ENCODE data around the gene FARP1.
A peak's percentile ranks its signal among the peaks of the same experiment; 100 is the strongest.
"Not testable (repeated sequence)": the region's sequence is repeated elsewhere in the genome, so short reads cannot be mapped to it uniquely, and the experiment has no call there.

The FARP1 gene

DNA sequence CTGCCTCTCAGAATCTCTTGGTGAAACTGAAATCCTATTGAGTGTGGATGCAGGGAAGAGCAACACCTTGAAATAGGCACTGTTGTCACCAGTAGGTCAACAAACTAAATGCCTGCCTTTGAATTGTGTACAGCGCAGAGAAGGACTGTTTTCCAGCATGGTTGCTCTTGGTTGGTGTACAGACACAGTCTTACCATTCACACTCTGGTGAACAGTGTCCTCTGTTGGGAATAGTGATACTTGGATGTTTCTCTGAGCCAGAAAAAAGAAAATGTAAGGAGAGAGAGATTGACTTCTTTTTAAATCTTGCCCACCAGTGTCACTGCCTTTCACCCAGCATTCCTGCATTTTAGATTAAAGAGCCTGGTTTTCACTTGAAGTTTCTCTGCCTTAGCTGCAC lies 254.3 kb downstream of the FARP1 start:
- H3K9me3 Mint-ChIP-seq, result no peaks in the 10 kb centered on the region
- no peaks in the 10 kb centered on the region for H3K36me3 Mint-ChIP-seq
- H3K27me3 Mint-ChIP-seq, result peaks cover 10% of the 10 kb centered on the region
- H3K4me3 Mint-ChIP-seq, result no peak overlapping the region
- H3K4me1 Mint-ChIP-seq, result no peaks in the 10 kb centered on the region
- H3K27ac Mint-ChIP-seq, result no peak overlapping the region
- ATAC-seq, result no peak

DNA sequence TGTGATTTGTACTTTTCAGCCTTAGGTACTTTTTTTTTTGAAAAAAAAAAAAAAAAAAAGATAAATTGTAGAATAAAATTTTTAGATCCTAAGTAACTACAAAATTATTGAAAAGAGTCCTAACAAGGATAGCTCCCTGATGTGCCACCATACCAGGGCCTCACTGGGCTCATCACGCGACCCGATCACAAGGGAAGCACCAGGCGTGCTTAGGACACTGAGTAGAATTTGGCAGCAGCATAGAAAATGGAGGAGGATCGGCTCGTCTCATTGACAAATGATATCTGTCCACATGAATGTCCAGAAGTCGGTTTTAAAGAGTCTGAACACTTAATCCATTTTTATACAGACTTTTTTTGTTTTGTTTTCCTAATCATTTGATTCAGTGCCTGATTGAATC lies 255.0 kb downstream of the FARP1 start:
- no peaks in the 10 kb centered on the region for H3K9me3 Mint-ChIP-seq
- no peak for ATAC-seq
- no peak overlapping the region for H3K4me3 Mint-ChIP-seq
- H3K27ac Mint-ChIP-seq, result no peak overlapping the region
- peaks cover 10% of the 10 kb centered on the region for H3K27me3 Mint-ChIP-seq
- no peaks in the 10 kb centered on the region for H3K36me3 Mint-ChIP-seq
- H3K4me1 Mint-ChIP-seq, result no peaks in the 10 kb centered on the region

- no peak for ATAC-seq
- Mint-ChIP-seq H3K36me3 (no peaks in the 10 kb centered on the region), H3K27ac (no peak overlapping the region), H3K4me3 (no peak overlapping the region), H3K9me3 (no peaks in the 10 kb centered on the region), H3K4me1 (no peaks in the 10 kb centered on the region), H3K27me3 (peaks cover 10% of the 10 kb centered on the region)
These were observed 255.7 kb downstream of the FARP1 start for GRCh38 chr13:98398581-98398980.

GRCh38 chr13:98399756-98400155 lies 256.9 kb downstream of the FARP1 start:
- no peak overlapping the region for H3K27ac Mint-ChIP-seq
- no peaks in the 10 kb centered on the region for H3K4me1 Mint-ChIP-seq
- no peaks in the 10 kb centered on the region for H3K36me3 Mint-ChIP-seq
- peaks cover 12% of the 10 kb centered on the region for H3K27me3 Mint-ChIP-seq
- H3K9me3 Mint-ChIP-seq, result no peaks in the 10 kb centered on the region
- no peak for ATAC-seq
- H3K4me3 Mint-ChIP-seq, result no peak overlapping the region

GRCh38 chr13:98401934-98402333 lies 259.0 kb downstream of the FARP1 start:
- Mint-ChIP-seq H3K27me3 (peaks cover 5% of the 10 kb centered on the region), H3K36me3 (no peaks in the 10 kb centered on the region), H3K9me3 (no peaks in the 10 kb centered on the region), H3K4me3 (no peak overlapping the region), H3K4me1 (no peaks in the 10 kb centered on the region), H3K27ac (no peak overlapping the region)
- ATAC-seq, result no peak

DNA sequence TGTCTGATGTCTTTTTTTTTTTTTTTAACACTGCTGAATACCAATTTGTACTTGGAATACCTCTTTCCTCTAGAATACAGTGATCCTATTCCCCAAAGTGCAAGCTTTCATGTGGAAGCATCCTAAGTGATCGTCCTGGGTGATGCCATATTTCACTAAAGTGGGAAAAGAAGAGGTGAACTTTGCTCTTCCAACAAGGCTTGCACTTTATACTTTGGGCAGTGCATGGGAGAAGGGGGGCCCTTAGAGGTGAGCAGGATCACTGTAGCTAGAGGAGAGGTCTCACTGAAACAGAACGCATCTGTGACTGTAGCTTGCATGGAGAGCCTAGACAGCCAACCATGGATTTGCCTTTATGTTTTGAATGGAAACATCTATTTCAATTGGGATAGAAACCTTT lies 260.2 kb downstream of the FARP1 start:
- H3K36me3 Mint-ChIP-seq, result no peaks in the 10 kb centered on the region
- no peak overlapping the region for H3K27ac Mint-ChIP-seq

GRCh38 chr13:98405107-98405571 lies 262.2 kb downstream of the FARP1 start:
- H3K9me3 Mint-ChIP-seq, result no peaks in the 10 kb centered on the region
- ATAC-seq, result no peak
- no peak overlapping the region for H3K27ac Mint-ChIP-seq
- no peaks in the 10 kb centered on the region for H3K36me3 Mint-ChIP-seq
- peaks cover 15% of the 10 kb centered on the region for H3K27me3 Mint-ChIP-seq
- H3K4me1 Mint-ChIP-seq, result no peaks in the 10 kb centered on the region
- no peak overlapping the region for H3K4me3 Mint-ChIP-seq

More for the DNA sequence above, 260.2 kb downstream of the FARP1 start:
- no peak for ATAC-seq
- Mint-ChIP-seq H3K4me1 (no peaks in the 10 kb centered on the region), H3K9me3 (no peaks in the 10 kb centered on the region), H3K27me3 (peaks cover 5% of the 10 kb centered on the region), H3K4me3 (no peak overlapping the region)

- Mint-ChIP-seq H3K36me3 (no peaks in the 10 kb centered on the region), H3K9me3 (no peaks in the 10 kb centered on the region), H3K4me1 (no peaks in the 10 kb centered on the region), H3K27me3 (peaks cover 15% of the 10 kb centered on the region), H3K4me3 (no peak overlapping the region), H3K27ac (no peak overlapping the region)
- ATAC-seq, result no peak
These were observed 262.9 kb downstream of the FARP1 start for GRCh38 chr13:98405690-98406344.

DNA sequence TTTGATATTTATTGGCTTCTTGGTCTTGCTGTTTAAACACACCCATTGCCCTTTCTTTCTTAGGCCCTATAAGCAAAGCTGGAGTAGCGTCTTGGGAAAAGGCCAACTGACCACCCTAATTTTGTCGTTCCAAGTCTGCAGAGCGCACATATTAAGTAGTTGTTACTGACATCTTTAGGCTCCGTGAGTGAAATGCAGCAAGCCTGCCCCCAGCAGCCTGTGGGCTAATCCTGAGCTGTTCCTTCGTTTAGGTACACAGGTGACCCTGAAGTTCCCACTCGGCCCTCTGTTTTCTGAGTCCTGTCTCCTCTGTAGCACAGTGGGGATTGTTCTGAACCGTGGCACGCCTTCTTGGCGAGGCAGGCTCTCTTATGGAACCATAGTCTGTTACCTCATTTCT lies 263.5 kb downstream of the FARP1 start:
- Mint-ChIP-seq H3K27me3 (peaks cover 18% of the 10 kb centered on the region), H3K4me1 (peaks cover 1% of the 10 kb centered on the region), H3K36me3 (no peaks in the 10 kb centered on the region), H3K9me3 (no peaks in the 10 kb centered on the region), H3K4me3 (no peak overlapping the region), H3K27ac (no peak overlapping the region)
- ATAC-seq, result no peak

DNA sequence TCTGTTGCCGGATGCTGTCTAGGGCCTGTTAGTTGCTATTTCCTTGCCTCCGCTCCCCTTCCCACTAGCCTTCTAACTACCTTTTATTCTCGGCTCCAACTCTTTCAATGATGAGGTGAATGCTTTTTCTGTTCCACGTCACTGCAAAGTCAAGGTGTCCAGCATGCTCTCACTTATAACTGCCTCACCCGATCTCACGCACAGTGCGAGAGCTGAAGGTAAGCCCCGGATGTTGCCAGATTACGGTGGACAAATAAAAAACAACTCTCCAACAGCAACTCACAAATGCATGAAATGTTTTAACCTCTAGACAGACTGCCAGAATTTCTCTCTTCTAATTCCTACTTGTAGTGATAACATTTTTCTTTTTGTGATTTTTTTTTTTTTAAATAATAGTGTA lies 264.1 kb downstream of the FARP1 start:
- ATAC-seq, result no peak
- no peaks in the 10 kb centered on the region for H3K36me3 Mint-ChIP-seq
- H3K4me3 Mint-ChIP-seq, result no peak overlapping the region
- no peaks in the 10 kb centered on the region for H3K9me3 Mint-ChIP-seq
- peaks cover 7% of the 10 kb centered on the region for H3K4me1 Mint-ChIP-seq
- H3K27ac Mint-ChIP-seq, result no peak overlapping the region
- H3K27me3 Mint-ChIP-seq, result peaks cover 23% of the 10 kb centered on the region

DNA sequence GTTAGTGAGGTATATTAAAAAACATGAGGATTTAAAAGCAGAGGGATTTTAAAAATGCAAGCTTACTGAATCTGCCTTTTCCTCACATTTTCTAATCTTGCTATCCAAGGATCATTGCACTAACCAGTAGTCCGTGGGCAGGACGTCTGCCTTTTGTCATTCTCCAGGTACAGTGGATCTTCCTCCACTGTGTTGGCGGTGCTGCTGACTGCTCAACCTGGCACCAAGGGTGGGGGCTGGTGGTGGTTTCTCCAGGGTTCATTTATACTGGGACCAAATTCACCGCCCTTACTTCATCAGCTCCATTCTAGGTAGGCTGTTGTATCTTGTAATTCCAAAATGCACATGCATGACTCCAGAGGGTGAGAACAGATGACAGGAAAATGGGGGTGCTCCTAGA lies 264.7 kb downstream of the FARP1 start:
- no peak for ATAC-seq
- no peaks in the 10 kb centered on the region for H3K9me3 Mint-ChIP-seq
- H3K4me1 Mint-ChIP-seq, result peaks cover 8% of the 10 kb centered on the region
- no peaks in the 10 kb centered on the region for H3K36me3 Mint-ChIP-seq
- H3K4me3 Mint-ChIP-seq, result no peak overlapping the region
- H3K27ac Mint-ChIP-seq, result no peak overlapping the region
- H3K27me3 Mint-ChIP-seq, result peaks cover 29% of the 10 kb centered on the region

DNA sequence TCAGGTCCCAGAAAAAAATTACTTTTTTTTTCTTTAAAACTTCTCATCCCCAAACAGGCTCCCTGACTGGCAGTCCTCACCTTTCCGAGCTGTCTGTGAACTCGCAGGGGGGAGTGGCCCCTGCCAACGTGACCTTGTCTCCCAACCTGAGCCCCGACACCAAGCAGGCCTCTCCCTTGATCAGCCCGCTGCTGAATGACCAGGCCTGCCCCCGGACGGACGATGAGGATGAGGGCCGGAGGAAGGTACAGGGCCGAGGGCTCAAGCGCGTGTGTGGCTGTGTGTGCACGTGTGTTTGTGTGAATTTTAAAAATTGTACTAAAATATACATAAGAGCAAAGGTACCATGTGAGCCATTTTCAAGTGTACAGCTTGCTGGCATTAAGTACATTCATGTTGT lies 266.4 kb downstream of the FARP1 start:
- no peak for ATAC-seq
- Mint-ChIP-seq H3K4me1 (peaks cover 8% of the 10 kb centered on the region), H3K9me3 (no peaks in the 10 kb centered on the region), H3K27ac (no peak overlapping the region), H3K4me3 (no peak overlapping the region), H3K36me3 (no peaks in the 10 kb centered on the region), H3K27me3 (peaks cover 46% of the 10 kb centered on the region)

- Mint-ChIP-seq H3K36me3 (no peaks in the 10 kb centered on the region), H3K27ac (no peak overlapping the region), H3K27me3 (peaks cover 40% of the 10 kb centered on the region), H3K9me3 (no peaks in the 10 kb centered on the region), H3K4me3 (no peak overlapping the region), H3K4me1 (peaks cover 8% of the 10 kb centered on the region)
- no peak for ATAC-seq
These were observed 267.7 kb downstream of the FARP1 start for GRCh38 chr13:98410612-98411011.

DNA sequence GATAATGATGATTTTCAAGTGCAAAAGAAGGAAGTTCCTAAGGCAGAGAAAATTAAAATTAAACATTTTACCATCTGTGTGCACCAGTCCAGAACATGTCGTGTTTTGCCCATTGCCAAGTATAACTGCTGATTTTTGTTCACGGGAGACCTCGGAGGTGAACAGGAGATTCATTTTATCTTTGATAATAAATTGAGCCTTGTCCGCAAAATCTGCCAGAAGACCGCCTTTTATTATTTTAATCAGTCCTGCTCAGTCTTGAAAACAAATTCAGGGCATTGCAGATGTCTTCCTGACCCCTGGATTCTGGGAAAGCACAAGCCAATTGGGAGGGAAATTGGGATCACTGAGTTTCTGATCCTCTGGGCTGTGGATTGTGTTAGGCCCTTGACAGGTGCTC lies 268.1 kb downstream of the FARP1 start:
- Mint-ChIP-seq H3K27ac (no peak overlapping the region), H3K36me3 (no peaks in the 10 kb centered on the region), H3K4me1 (peaks cover 8% of the 10 kb centered on the region), H3K9me3 (no peaks in the 10 kb centered on the region), H3K4me3 (no peak overlapping the region), H3K27me3 (peaks cover 40% of the 10 kb centered on the region)
- ATAC-seq, result no peak

DNA sequence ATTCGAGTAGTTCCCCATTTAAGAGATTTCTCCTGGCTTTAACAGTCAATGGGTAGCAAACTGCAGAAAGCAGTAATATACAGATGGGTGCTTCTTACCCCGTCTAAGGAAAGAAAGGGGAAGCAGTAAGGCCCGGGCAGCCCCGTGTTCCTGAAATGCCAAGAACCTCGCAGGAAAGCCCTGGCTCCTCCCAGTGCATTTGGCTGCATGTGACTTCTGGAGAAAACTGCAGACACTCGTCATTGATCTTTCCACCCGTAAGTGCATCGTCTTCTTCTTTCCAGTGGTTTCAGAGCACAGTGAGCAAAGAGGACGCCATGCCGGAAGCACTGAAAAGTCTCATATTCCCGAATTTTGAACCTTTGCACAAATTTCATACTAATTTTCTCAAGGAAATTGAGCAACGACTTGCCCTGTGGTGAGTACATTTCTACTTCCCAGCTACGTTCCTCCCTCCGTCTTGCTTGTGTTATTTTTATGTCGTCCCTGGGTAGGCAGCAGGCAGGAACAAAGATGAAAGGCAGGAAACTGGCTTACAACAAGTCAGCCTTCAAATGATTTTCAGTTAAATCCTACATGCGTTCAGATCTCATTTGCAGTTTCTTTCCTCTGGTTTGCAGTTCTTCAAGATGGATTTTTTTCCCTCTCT lies 268.8 kb downstream of the FARP1 start:
- peaks cover under 1% of the 10 kb centered on the region for H3K9me3 Mint-ChIP-seq
- peaks cover 44% of the 10 kb centered on the region for H3K27me3 Mint-ChIP-seq
- ATAC-seq, result no peak
- peaks cover 8% of the 10 kb centered on the region for H3K4me1 Mint-ChIP-seq
- peaks cover 1% of the 10 kb centered on the region for H3K36me3 Mint-ChIP-seq
- no peak overlapping the region for H3K27ac Mint-ChIP-seq
- peak overlapping the region; percentile 2 for H3K4me3 Mint-ChIP-seq

GRCh38 chr13:98413278-98413677 lies 270.4 kb downstream of the FARP1 start:
- not testable (repeated sequence) for ATAC-seq, H3K4me3 Mint-ChIP-seq, H3K36me3 Mint-ChIP-seq, H3K4me1 Mint-ChIP-seq, H3K9me3 Mint-ChIP-seq, H3K27ac Mint-ChIP-seq
- H3K27me3 Mint-ChIP-seq, result peaks cover 54% of the 10 kb centered on the region

Measured in stimulated activated memory B cell treated with anti-CD40 and anti-IgM and Interleukin-4, amounts not matched to agents 10 μg/mL and 1 μg/mL and 100 μg/mL, for 72 hours (primary cell).